Measurements from ENCODE around the gene ZIC4.

The ZIC4 gene

DNA sequence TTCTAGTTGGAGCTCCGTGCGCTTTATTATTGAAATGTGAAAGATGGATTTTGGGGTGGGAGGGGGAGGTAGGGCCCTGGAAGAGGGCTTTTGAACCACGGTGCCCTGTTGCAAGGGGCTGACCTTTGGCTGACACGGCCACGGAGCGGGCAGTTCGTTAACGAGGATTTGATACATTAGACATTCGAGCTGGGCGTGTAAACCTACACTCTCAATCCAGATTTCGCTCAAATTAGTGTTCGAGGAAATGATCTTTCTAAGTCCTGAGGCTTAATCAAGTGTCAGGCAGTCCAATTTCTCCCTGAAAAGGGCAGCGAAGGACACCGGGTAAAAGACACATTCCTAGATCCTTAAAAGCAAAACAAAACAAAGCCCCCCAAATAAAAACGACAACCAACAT, 15.9 kb upstream of the ZIC4 start:
- Mint-ChIP-seq H3K36me3 (ENCODE audit: low read depth) (peaks cover 2% of the 10 kb centered on the region), H3K27me3 (ENCODE audit: low read depth) (peaks cover 74% of the 10 kb centered on the region), H3K9me3 (peaks cover 6% of the 10 kb centered on the region), H3K27ac (peak overlapping the region; percentile 59), H3K4me1 (ENCODE audit: low read depth) (no peaks in the 10 kb centered on the region), H3K4me3 (no peak overlapping the region)

DNA sequence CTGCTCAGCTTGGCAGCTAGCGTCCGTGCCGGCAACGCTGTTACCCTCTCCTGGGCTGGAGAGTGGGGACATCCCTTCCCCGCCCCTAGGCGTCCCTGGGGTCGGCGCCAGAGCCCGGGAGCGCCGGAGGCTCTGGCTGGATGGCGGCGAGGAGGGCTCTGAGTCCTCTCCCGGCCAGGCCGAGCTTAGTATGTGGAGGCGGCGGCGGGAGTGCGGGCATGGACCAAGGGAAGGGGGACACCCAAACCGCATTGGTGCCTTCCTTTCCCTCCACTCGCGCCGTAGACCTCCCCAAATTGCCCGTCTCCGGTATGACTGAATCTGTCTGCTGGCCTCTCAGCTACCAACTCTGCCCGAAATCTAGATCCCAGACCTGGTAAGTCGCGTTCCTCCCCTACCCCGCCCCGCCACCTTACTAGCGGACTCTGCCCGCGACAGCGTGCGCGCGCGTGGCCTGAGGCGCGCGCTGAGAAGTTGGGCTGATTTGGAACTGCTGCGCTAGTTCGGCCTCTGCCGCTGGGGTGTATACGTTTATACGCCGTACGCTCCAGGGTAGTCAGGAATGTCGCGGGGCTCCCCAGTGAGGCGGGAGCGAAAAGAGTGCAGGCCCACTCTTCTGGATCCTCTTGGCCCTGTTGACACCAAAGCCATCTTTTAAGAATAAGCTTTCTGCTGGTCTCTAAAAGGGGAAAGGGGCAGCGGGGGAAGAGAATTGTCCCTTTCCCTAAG, 15.0 kb upstream of the ZIC4 start:
- peaks cover 2% of the 10 kb centered on the region for H3K36me3 Mint-ChIP-seq (ENCODE audit: low read depth)
- H3K4me1 Mint-ChIP-seq (ENCODE audit: low read depth), result no peaks in the 10 kb centered on the region
- peaks cover 6% of the 10 kb centered on the region for H3K9me3 Mint-ChIP-seq
- no peak overlapping the region for H3K27ac Mint-ChIP-seq
- H3K4me3 Mint-ChIP-seq, result no peak overlapping the region
- H3K27me3 Mint-ChIP-seq (ENCODE audit: low read depth), result peaks cover 79% of the 10 kb centered on the region

GRCh38 chr3:147420353-147421183, 14.2 kb upstream of the ZIC4 start:
- Mint-ChIP-seq H3K4me1 (ENCODE audit: low read depth) (no peaks in the 10 kb centered on the region), H3K27ac (no peak overlapping the region), H3K27me3 (ENCODE audit: low read depth) (peaks cover 86% of the 10 kb centered on the region), H3K9me3 (peaks cover 6% of the 10 kb centered on the region), H3K4me3 (no peak overlapping the region), H3K36me3 (ENCODE audit: low read depth) (peaks cover 2% of the 10 kb centered on the region)

- no peaks in the 10 kb centered on the region for H3K4me1 Mint-ChIP-seq (ENCODE audit: low read depth)
- H3K27ac Mint-ChIP-seq, result peak overlapping the region; percentile 53
- peaks cover 6% of the 10 kb centered on the region for H3K9me3 Mint-ChIP-seq
- H3K36me3 Mint-ChIP-seq (ENCODE audit: low read depth), result peaks cover 2% of the 10 kb centered on the region
- peaks cover 86% of the 10 kb centered on the region for H3K27me3 Mint-ChIP-seq (ENCODE audit: low read depth)
- no peak overlapping the region for H3K4me3 Mint-ChIP-seq
These were observed 13.5 kb upstream of the ZIC4 start for GRCh38 chr3:147419781-147420224.

- peaks cover 2% of the 10 kb centered on the region for H3K4me1 Mint-ChIP-seq (ENCODE audit: low read depth)
- peaks cover 90% of the 10 kb centered on the region for H3K27me3 Mint-ChIP-seq (ENCODE audit: low read depth)
- H3K9me3 Mint-ChIP-seq, result peaks cover 6% of the 10 kb centered on the region
- peaks cover 2% of the 10 kb centered on the region for H3K36me3 Mint-ChIP-seq (ENCODE audit: low read depth)
- no peak overlapping the region for H3K4me3 Mint-ChIP-seq
- no peak overlapping the region for H3K27ac Mint-ChIP-seq
These were observed 12.7 kb upstream of the ZIC4 start for GRCh38 chr3:147418808-147419701.

GRCh38 chr3:147418371-147418781, 12.0 kb upstream of the ZIC4 start:
- peaks cover 5% of the 10 kb centered on the region for H3K4me1 Mint-ChIP-seq (ENCODE audit: low read depth)
- H3K36me3 Mint-ChIP-seq (ENCODE audit: low read depth), result peaks cover 5% of the 10 kb centered on the region
- H3K4me3 Mint-ChIP-seq, result no peak overlapping the region

GRCh38 chr3:147417551-147418295, 11.4 kb upstream of the ZIC4 start:
- Mint-ChIP-seq H3K27ac (no peak overlapping the region), H3K9me3 (peaks cover 9% of the 10 kb centered on the region), H3K4me3 (no peak overlapping the region), H3K27me3 (ENCODE audit: low read depth) (peaks cover 88% of the 10 kb centered on the region), H3K36me3 (ENCODE audit: low read depth) (peaks cover 7% of the 10 kb centered on the region), H3K4me1 (ENCODE audit: low read depth) (peaks cover 9% of the 10 kb centered on the region)

More at GRCh38 chr3:147418371-147418781, 12.0 kb upstream of the ZIC4 start:
- Mint-ChIP-seq H3K27me3 (ENCODE audit: low read depth) (peaks cover 89% of the 10 kb centered on the region), H3K9me3 (peaks cover 8% of the 10 kb centered on the region), H3K27ac (no peak overlapping the region)

- no peak overlapping the region for H3K4me3 Mint-ChIP-seq
- H3K27ac Mint-ChIP-seq, result no peak overlapping the region
- H3K9me3 Mint-ChIP-seq, result peaks cover 5% of the 10 kb centered on the region
- H3K36me3 Mint-ChIP-seq (ENCODE audit: low read depth), result peaks cover 7% of the 10 kb centered on the region
- peaks cover 88% of the 10 kb centered on the region for H3K27me3 Mint-ChIP-seq (ENCODE audit: low read depth)
- peaks cover 9% of the 10 kb centered on the region for H3K4me1 Mint-ChIP-seq (ENCODE audit: low read depth)
These were observed 10.6 kb upstream of the ZIC4 start for GRCh38 chr3:147416931-147417330.

DNA sequence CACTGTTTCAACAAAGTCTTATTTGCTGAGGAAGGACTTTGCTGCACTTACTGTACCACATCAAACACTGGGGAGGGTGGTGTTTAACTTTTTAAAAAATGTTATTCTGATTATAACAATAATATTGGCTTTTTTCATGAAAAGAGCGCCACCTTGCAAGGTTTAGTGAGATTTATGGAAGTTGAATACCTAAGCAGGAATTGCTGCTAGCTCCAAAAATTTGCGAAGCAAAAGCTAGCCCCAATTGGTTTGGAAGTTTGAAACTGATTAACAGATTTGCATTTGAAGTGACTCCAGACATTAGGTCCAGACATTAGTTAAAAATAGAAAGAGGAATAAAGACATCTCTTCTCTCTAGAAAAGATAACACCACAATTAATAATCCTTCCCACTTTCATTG, 9.5 kb upstream of the ZIC4 start:
- peaks cover 8% of the 10 kb centered on the region for H3K9me3 Mint-ChIP-seq
- peaks cover 9% of the 10 kb centered on the region for H3K36me3 Mint-ChIP-seq (ENCODE audit: low read depth)
- H3K4me1 Mint-ChIP-seq (ENCODE audit: low read depth), result peaks cover 9% of the 10 kb centered on the region
- H3K27ac Mint-ChIP-seq, result no peak overlapping the region
- H3K27me3 Mint-ChIP-seq (ENCODE audit: low read depth), result peaks cover 90% of the 10 kb centered on the region
- H3K4me3 Mint-ChIP-seq, result no peak overlapping the region

DNA sequence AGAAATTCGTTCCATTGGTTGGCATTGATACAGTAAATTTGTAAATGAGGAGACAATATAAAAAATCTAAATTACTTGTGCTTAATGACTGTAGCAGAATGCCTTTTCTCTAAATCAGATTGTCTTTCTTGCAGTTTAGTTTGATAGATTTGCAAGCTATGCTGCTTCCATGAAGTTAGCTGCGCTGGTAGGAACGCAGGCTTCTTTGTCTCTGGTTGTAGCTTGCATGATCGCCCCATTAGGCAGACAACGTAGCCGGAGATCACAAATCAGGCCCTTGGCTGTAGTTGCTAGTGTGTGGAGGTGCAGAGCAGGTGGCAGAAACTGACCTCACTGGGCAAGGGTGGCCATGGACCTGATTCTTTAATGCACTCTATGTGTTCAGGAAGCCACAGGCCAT, 8.9 kb upstream of the ZIC4 start:
- peaks cover 9% of the 10 kb centered on the region for H3K36me3 Mint-ChIP-seq (ENCODE audit: low read depth)
- no peak overlapping the region for H3K27ac Mint-ChIP-seq
- H3K27me3 Mint-ChIP-seq (ENCODE audit: low read depth), result peaks cover 89% of the 10 kb centered on the region
- H3K4me1 Mint-ChIP-seq (ENCODE audit: low read depth), result peaks cover 9% of the 10 kb centered on the region
- H3K9me3 Mint-ChIP-seq, result peaks cover 8% of the 10 kb centered on the region
- no peak overlapping the region for H3K4me3 Mint-ChIP-seq

- Mint-ChIP-seq H3K27me3 (ENCODE audit: low read depth) (peaks cover 82% of the 10 kb centered on the region), H3K9me3 (peaks cover 8% of the 10 kb centered on the region), H3K27ac (peak overlapping the region; percentile 36), H3K36me3 (ENCODE audit: low read depth) (peaks cover 9% of the 10 kb centered on the region), H3K4me1 (ENCODE audit: low read depth) (peaks cover 9% of the 10 kb centered on the region), H3K4me3 (no peak overlapping the region)
These were observed 8.2 kb upstream of the ZIC4 start for GRCh38 chr3:147414390-147415138.

GRCh38 chr3:147413686-147414389, 7.5 kb upstream of the ZIC4 start:
- H3K27ac Mint-ChIP-seq, result peak overlapping the region; percentile 87

More at GRCh38 chr3:147413686-147414389, 7.5 kb upstream of the ZIC4 start:
- Mint-ChIP-seq H3K9me3 (peaks cover 9% of the 10 kb centered on the region), H3K4me1 (ENCODE audit: low read depth) (peaks cover 9% of the 10 kb centered on the region), H3K4me3 (peak overlapping the region; percentile 75), H3K36me3 (ENCODE audit: low read depth) (peaks cover 8% of the 10 kb centered on the region), H3K27me3 (ENCODE audit: low read depth) (peaks cover 85% of the 10 kb centered on the region)

Data from T-helper 1 cell treated with Interleukin-12 subunit alpha and Interleukin-12 subunit beta and Interleukin-4 antibody, amounts not matched to agents 30 μg/mL and 1 μg/mL, for 36 hours (primary cell).